ENCODE results near the gene ATXN7L3. TPM values are rescaled to one million over a fixed set of nuclear protein-coding genes. Genes with fewer than 3 reads are reported as not detected.

The ATXN7L3 gene
- total and polyA plus RNA-seq, 10 of the 15 experiments (the other 5 are each of a cell fraction or from before 2014, with no cell fraction given) = 0.71 to 78.7 (median 32.7) TPM

- peak overlapping the region; percentile 88 for H3K9ac ChIP-seq (ENCODE audit: control insufficient read depth, insufficient read depth, low read length)
- under 1% methylated on average over 32 of the region's 54 CpGs for WGBS (ENCODE audit: insufficient coverage, insufficient replicate concordance, low lambda C conversion rate, missing lambda C conversion rate)
- no peaks in the 10 kb centered on the region for H4K20me1 ChIP-seq (ENCODE audit: control insufficient read depth, insufficient read depth)
- BruUV-seq (replicated peaks) = no TSS peak
- intact Hi-C loops (cut with micrococcal nuclease; ENCODE audit: unreplicated experiment) (loop anchor here (2.0 kb wide), 1 partner anchor 24 kb away; no protein-coding TSS in a partner anchor), in situ Hi-C loops (cut with MboI) (loop anchor here (25.0 kb wide), 1 partner anchor 291 kb away; the partner anchor contains the start of gene GPATCH8)
- ChIA-PET POLR2A (interaction anchor here (0.6 to 2.1 kb wide), 16 partner anchors 11 to 149 kb away, joined by 3 to 26 read pairs (median 5); partner anchors contain the start of genes ATXN7L3, GRN, SLC25A39 and TMUB2), RAD21 (ENCODE audit: unreplicated experiment) (interaction anchor here (0.6 to 2.8 kb wide), 17 partner anchors 10 to 126 kb away, joined by 3 to 16 read pairs (median 4); partner anchors contain the start of genes GRN, SLC25A39 and TMUB2), SMC1A (ENCODE audit: uncharacterized antibody, unreplicated experiment) (interaction anchor here (0.8 to 1.9 kb wide), 8 partner anchors 9 to 124 kb away, joined by 3 to 8 read pairs (median 4); partner anchors contain the start of gene GRN), CTCF (interaction anchor here (0.9 to 2.9 kb wide), 15 partner anchors 9 to 178 kb away, joined by 3 to 19 read pairs (median 6); partner anchors contain the start of gene GRN)
- peaks cover 9% of the 10 kb centered on the region for H3K4me1 ChIP-seq (ENCODE audit: control insufficient read depth, insufficient read depth, low read length)
- peaks cover 56% of the 10 kb centered on the region for H3K79me2 ChIP-seq (ENCODE audit: control insufficient read depth, insufficient read depth, low read length)
- no peaks in the 10 kb centered on the region for H3K9me3 ChIP-seq (replicated peaks; ENCODE audit: control insufficient read depth, insufficient read depth, low read length)
- H2AFZ ChIP-seq (ENCODE audit: control insufficient read depth, low read depth, low read length) = peak overlapping the region; percentile 72
- no peaks in the 10 kb centered on the region for H3K27me3 ChIP-seq (replicated peaks in 1 of 2; ENCODE audit: control insufficient read depth in 2 of 2, insufficient read depth in 2 of 2, low read length in 1 of 2)
- H3K36me3 ChIP-seq (ENCODE audit: control insufficient read depth in 2 of 2, insufficient read depth in 2 of 2, low read length in 1 of 2) = peaks cover under 1 to 2% of the 10 kb centered on the region in 2 experiments; a peak in 1 of 4 replicates
- ATAC-seq (peak; percentile 55), DNase-seq (ENCODE audit: low read depth, low spot score) (no peak), FAIRE-seq (no peak)
- H3K4me2 ChIP-seq (ENCODE audit: control insufficient read depth, insufficient read depth) = peak overlapping the region; percentile 93
- H3K4me3 ChIP-seq = peak overlapping the region; percentile 98
- peak overlapping the region; percentile 89 for H3K27ac ChIP-seq (ENCODE audit: control insufficient read depth, insufficient read depth)
- no peak for TF ChIP-seq ZSCAN29 (IDR thresholded peaks at IDR 0.05)
- no peak for TF ChIP-seq GABPA (IDR thresholded peaks at IDR 0.05; ENCODE audit: low read depth)
- no peak for TF ChIP-seq SUZ12 (IDR thresholded peaks at IDR 0.05; ENCODE audit: unreplicated experiment)
- no peak for TF ChIP-seq ETV6 (conservative IDR thresholded peaks at IDR 0.05 in 1 of 2, IDR thresholded peaks at IDR 0.05 in 1 of 2; ENCODE audit: borderline replicate concordance in 1 of 2, low read depth in 1 of 2)
- no peak for TF ChIP-seq ZNF687 (IDR thresholded peaks at IDR 0.05)
- peak; percentile 41; the same call in 1 of the 2 replicates for TF ChIP-seq CREB1 (IDR thresholded peaks at IDR 0.05; ENCODE audit: low read depth)
- TF ChIP-seq ZNF384 (IDR thresholded peaks at IDR 0.05; ENCODE audit: borderline replicate concordance, low read depth, low read length) = peak; percentile 57; the same call in 1 of the 2 replicates
- peak; percentile 82 for TF ChIP-seq YY1 (IDR thresholded peaks at IDR 0.05; ENCODE audit: low read depth, low read length)
- 0 out of 2 replicates have a peak, but pooled peaks have one; percentile 9 for TF ChIP-seq RELB (IDR thresholded peaks at IDR 0.05; ENCODE audit: low read depth)
- no peak for TF ChIP-seq CHD1 (IDR thresholded peaks at IDR 0.05; ENCODE audit: low read depth, low read length)
- no peak for TF ChIP-seq RAD51 (IDR thresholded peaks at IDR 0.05)
- no peak; the same call in 1 of the 2 replicates for TF ChIP-seq TCF12 (IDR thresholded peaks at IDR 0.05; ENCODE audit: low read depth, low read length)
- peak; percentile 63 for TF ChIP-seq POLR2A (IDR thresholded peaks at IDR 0.05; ENCODE audit: low read depth, low read length)
- TF ChIP-seq MXI1 (IDR thresholded peaks at IDR 0.05; ENCODE audit: low read depth, low read length) = peak; percentile 9; the same call in 1 of the 2 replicates
- TF ChIP-seq LARP7 (IDR thresholded peaks at IDR 0.05) = 0 out of 2 replicates have a peak, but pooled peaks have one; percentile 24
- TF ChIP-seq RUNX3 (IDR thresholded peaks at IDR 0.05; ENCODE audit: low read length) = peak; percentile 6
These were observed 21.6 kb upstream of the ATXN7L3 start for GRCh38 chr17:44221084-44221861.
